Thyroid gland (tissue), 4 donors: ENCODE measurements around the gene SAE1. TPM values are rescaled to one million over a fixed set of nuclear protein-coding genes. Genes with fewer than 3 reads are reported as not detected.

Experiments
- DNase-seq, 2 donors: peaks; one replicate each; pipeline ENCODE4 v3.0.0-alpha.2; 2019
- H3K27ac ChIP-seq, 3 donors: fragments of 200-600 bp; sonication (generic); 1 replicate in 2 of 3; 2 replicates in 1 of 3; pipeline ENCODE4 v1.5.1; 2016 to 2019; ENCODE audit warnings: mild to moderate bottlenecking in 1 of 3, moderate library complexity in 1 of 3
- H3K27me3 ChIP-seq: fragments of 200-600 bp; sonication (generic); one replicate; pipeline ENCODE4 v1.5.1; 2019
- H3K36me3 ChIP-seq, 2 donors: fragments of 200-600 bp; sonication (generic); one replicate each; pipeline ENCODE4 v1.5.1; 2016 to 2019
- H3K4me1 ChIP-seq, 2 donors: fragments of 200-600 bp; sonication (generic); one replicate each; pipeline ENCODE4 v1.5.1; 2017 to 2019
- H3K4me3 ChIP-seq, 3 donors: fragments of 200-600 bp; sonication (generic); replicated peaks in 1 of 3; 1 replicate in 2 of 3; 2 replicates in 1 of 3; pipeline ENCODE4 v1.5.1; 2016; ENCODE audit warnings: mild to moderate bottlenecking in 1 of 3
- H3K9me3 ChIP-seq: fragments of 200-600 bp; sonication (generic); one replicate; pipeline ENCODE4 v1.5.1; 2017
- CTCF ChIP-seq, 6 experiments: fragments of 200-600 bp in 3 of 6; fragments of 450-650 bp in 3 of 6; sonication (generic) in 3 of 6; IDR thresholded peaks; one replicate each; pipeline ENCODE4 v1.5.1; 2016 to 2019; ENCODE audit warnings: antibody characterized with exemption in 6 of 6, mild to moderate bottlenecking in 2 of 6, inconsistent platforms in 1 of 6, moderate library complexity in 1 of 6
- POLR2A ChIP-seq, 2 donors: fragments of 450-650 bp; IDR thresholded peaks; one replicate each; pipeline ENCODE4 v1.6.1; 2017; ENCODE audit warnings: antibody characterized with exemption in 2 of 2, mild to moderate bottlenecking in 2 of 2, moderate library complexity in 1 of 2
- WGBS, 2 donors: methylation state at CpG; one replicate each; pipeline ENCODE4 v1.1.5; 2017; 5-methylcytosine and 5-hydroxymethylcytosine counted together
- intact Hi-C: fragments of 100-400 bp; cut with DNase I; formaldehyde crosslinking; loops from one replicate; pipeline ENCODE4 v1.15.1; 2023
- total RNA-seq, 4 donors: library from RNA; depleted of rRNA; stranded (reverse); fragments of >200 nt; gene quantifications; one replicate each; pipeline ENCODE4 v1.2.3, GENCODE V29; 2016

The SAE1 gene
- total RNA-seq, 4 donors from 2014 or later = 79.5 to 119 (median 103) TPM

- no peaks in the 10 kb centered on the region for H3K36me3 ChIP-seq
- 93 to 94% methylated on average over 6 of the region's 6 CpGs for WGBS, 2 donors
- DNase-seq = no peak
- H3K27me3 ChIP-seq = no peaks in the 10 kb centered on the region
- no peaks in the 10 kb centered on the region for H3K9me3 ChIP-seq
- TF ChIP-seq CTCF (IDR thresholded peaks at IDR 0.05) = no peak
- H3K4me1 ChIP-seq = peaks cover 44 to 66% of the 10 kb centered on the region in 2 donors
- H3K27ac ChIP-seq = peak overlapping the region; percentile 81 to 90 (median 89)
- intact Hi-C loops = no loop called here
- no peak overlapping the region for H3K4me3 ChIP-seq
These were observed 57.2 kb downstream of the SAE1 start for GRCh38 chr19:47187797-47188196.

- peak; percentile 31 to 40 for DNase-seq
- Histone ChIP-seq H3K4me1 (peaks cover 51 to 69% of the 10 kb centered on the region in 2 donors), H3K4me3 (no peak overlapping the region), H3K27ac (peak overlapping the region; percentile 81 to 90 (median 89)), H3K27me3 (no peaks in the 10 kb centered on the region), H3K9me3 (no peaks in the 10 kb centered on the region), H3K36me3 (no peaks in the 10 kb centered on the region)
- intact Hi-C loops = no loop called here
- no peak for TF ChIP-seq CTCF (IDR thresholded peaks at IDR 0.05)
- TF ChIP-seq POLR2A (IDR thresholded peaks at IDR 0.05) = no peak
- WGBS, 2 donors = 78 to 79% methylated on average over 5 of the region's 5 CpGs
These were observed 57.9 kb downstream of the SAE1 start for GRCh38 chr19:47188507-47189033.

DNA sequence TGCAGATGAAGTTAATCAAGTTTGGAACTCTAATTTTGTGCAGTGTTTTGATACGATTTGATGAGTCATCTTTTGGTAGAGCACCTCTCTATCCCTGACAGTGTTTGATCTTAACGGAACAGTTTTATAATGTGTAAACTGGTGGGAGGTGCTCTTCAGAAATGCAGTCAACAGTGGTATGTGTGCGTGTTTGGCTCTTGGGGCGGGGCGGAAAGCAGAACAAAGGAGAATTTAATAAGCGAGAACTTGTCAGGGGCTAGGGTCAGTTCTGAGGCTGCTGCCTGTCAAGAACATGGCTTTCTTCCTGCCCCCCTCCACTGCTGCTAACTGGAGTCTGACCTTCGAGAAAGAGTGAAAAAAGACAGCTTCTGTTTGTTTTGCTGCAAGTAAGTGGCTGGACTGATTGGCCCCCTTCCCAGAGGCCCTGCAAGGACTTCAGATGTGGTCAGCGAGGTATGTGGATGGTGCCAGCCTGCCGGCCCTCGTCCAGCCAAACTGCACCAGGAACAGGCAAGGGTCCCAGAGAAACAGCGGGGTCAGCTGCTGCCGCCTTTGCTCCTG is 59.6 kb downstream of the SAE1 start:
- Histone ChIP-seq H3K27ac (peak overlapping the region; percentile 81 to 90 (median 89)), H3K9me3 (no peaks in the 10 kb centered on the region), H3K4me3 (no peak overlapping the region), H3K36me3 (no peaks in the 10 kb centered on the region), H3K27me3 (no peaks in the 10 kb centered on the region), H3K4me1 (peaks cover 55 to 66% of the 10 kb centered on the region in 2 donors)
- intact Hi-C loops = no loop called here
- TF ChIP-seq CTCF (IDR thresholded peaks at IDR 0.05) = no peak
- TF ChIP-seq POLR2A (IDR thresholded peaks at IDR 0.05) = peak in 1 of 2 donors; percentile 37
- peak; percentile 99 for DNase-seq
- WGBS, 2 donors = 10 to 22% methylated on average over 12 of the region's 12 CpGs

GRCh38 chr19:47195434-47195833 is 64.8 kb downstream of the SAE1 start:
- Histone ChIP-seq H3K4me3 (no peak overlapping the region), H3K9me3 (no peaks in the 10 kb centered on the region), H3K27me3 (no peaks in the 10 kb centered on the region), H3K27ac (no peak overlapping the region), H3K36me3 (peaks cover 0 to 13% of the 10 kb centered on the region in 2 donors), H3K4me1 (peaks cover 23 to 28% of the 10 kb centered on the region in 2 donors)
- WGBS, 2 donors = 95 to 97% methylated on average over 1 of the region's 1 CpG
- intact Hi-C loops = no loop called here
- TF ChIP-seq POLR2A (IDR thresholded peaks at IDR 0.05) (no peak), CTCF (IDR thresholded peaks at IDR 0.05) (no peak)
- DNase-seq = no peak

DNA sequence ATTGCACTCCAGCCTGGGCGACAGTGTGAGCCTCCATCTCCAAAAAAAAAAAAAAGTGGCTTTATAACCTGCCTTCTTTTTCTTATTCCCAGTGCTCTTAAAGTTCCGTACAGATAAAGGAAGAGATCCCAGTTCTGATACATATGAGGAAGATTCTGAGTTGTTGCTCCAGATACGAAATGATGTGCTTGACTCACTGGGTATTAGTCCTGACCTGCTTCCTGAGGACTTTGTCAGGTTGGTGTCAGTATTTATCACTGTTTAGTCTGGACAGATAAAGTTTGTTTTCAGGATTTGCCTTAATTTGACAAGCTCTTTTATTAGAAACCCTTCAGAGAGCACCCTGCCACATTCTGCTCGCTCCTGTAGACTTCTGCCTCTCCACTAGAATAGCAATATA is 66.5 kb downstream of the SAE1 start:
- TF ChIP-seq POLR2A (IDR thresholded peaks at IDR 0.05) (no peak), CTCF (IDR thresholded peaks at IDR 0.05) (no peak)
- Histone ChIP-seq H3K27me3 (no peaks in the 10 kb centered on the region), H3K27ac (no peak overlapping the region), H3K4me1 (peaks cover 11 to 17% of the 10 kb centered on the region in 2 donors), H3K9me3 (no peaks in the 10 kb centered on the region), H3K36me3 (peaks cover 0 to 13% of the 10 kb centered on the region in 2 donors), H3K4me3 (no peak overlapping the region)
- DNase-seq = no peak
- 96 to 99% methylated on average over 4 of the region's 4 CpGs for WGBS, 2 donors
- intact Hi-C loops = no loop called here
